Measurements from ENCODE around the gene CYLD.

- TF ChIP-seq EZH2 (IDR thresholded peaks at IDR 0.05; ENCODE audit: insufficient read depth, poor library complexity, severe bottlenecking) (no peak), EZH2phosphoT487 (IDR thresholded peaks at IDR 0.05; ENCODE audit: insufficient read depth, low read depth) (no peak)
These were observed 103.4 kb downstream of the CYLD start for GRCh38 chr16:50845296-50845695.
